ENCODE data around the gene SOHLH1.
A peak's percentile ranks its signal among the peaks of the same experiment; 100 is the strongest.
"Not testable (repeated sequence)": the region's sequence is repeated elsewhere in the genome, so short reads cannot be mapped to it uniquely, and the experiment has no call there.

The SOHLH1 gene

DNA sequence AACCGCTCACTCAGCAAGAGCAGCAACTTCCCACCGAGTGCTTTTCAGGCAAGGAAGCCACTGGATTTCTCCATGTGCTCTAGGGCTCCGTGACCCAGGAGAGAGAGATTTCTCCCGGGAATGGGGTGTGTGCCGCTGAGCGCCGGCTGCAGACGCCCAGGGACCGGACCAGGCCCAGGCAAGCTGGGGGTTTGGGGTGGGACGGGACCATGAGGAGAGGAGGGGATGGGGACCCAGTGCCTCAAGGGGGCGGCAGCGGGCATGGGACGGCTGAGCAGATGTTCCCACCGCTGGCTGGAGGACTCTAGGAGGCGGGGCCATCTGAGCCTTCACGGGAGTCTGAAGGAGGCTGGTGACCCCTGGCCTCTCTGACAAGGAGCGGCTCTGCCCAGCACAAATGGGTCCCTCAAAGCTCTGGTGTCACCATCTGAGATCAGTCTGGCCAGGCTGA lies 27.7 kb downstream of the SOHLH1 start:
- TF ChIP-seq, protein P1, sequence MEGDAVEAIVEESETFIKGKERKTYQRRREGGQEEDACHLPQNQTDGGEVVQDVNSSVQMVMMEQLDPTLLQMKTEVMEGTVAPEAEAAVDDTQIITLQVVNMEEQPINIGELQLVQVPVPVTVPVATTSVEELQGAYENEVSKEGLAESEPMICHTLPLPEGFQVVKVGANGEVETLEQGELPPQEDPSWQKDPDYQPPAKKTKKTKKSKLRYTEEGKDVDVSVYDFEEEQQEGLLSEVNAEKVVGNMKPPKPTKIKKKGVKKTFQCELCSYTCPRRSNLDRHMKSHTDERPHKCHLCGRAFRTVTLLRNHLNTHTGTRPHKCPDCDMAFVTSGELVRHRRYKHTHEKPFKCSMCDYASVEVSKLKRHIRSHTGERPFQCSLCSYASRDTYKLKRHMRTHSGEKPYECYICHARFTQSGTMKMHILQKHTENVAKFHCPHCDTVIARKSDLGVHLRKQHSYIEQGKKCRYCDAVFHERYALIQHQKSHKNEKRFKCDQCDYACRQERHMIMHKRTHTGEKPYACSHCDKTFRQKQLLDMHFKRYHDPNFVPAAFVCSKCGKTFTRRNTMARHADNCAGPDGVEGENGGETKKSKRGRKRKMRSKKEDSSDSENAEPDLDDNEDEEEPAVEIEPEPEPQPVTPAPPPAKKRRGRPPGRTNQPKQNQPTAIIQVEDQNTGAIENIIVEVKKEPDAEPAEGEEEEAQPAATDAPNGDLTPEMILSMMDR (IDR thresholded peaks at IDR 0.05; ENCODE audit: low read depth, low read length, poor library complexity, severe bottlenecking), result peak; percentile 19
- TF ChIP-seq EZH2phosphoT487 (IDR thresholded peaks at IDR 0.05; ENCODE audit: borderline replicate concordance, low read length), result no peak
- Histone ChIP-seq H3K4me1 (ENCODE audit: control insufficient read depth, low read length) (no peaks in the 10 kb centered on the region), H3K9me3 (ENCODE audit: control insufficient read depth, insufficient read depth, low read length) (no peaks in the 10 kb centered on the region), H3K27me3 (ENCODE audit: control insufficient read depth, low read length) (no peaks in the 10 kb centered on the region), H3K4me2 (ENCODE audit: low read length) (no peak overlapping the region), H3K4me3 (ENCODE audit: low read length) (no peak overlapping the region), H4K20me1 (ENCODE audit: control insufficient read depth, insufficient read depth, low read depth, low read length) (no peaks in the 10 kb centered on the region), H3K36me3 (ENCODE audit: control insufficient read depth, low read length) (no peaks in the 10 kb centered on the region), H3K79me2 (ENCODE audit: control insufficient read depth, low read length) (no peaks in the 10 kb centered on the region), H3F3A (ENCODE audit: control insufficient read depth, insufficient read depth) (no peaks in the 10 kb centered on the region), H3K9me2 (replicated peaks; ENCODE audit: control insufficient read depth, low read length) (no peaks in the 10 kb centered on the region), H3K27ac (ENCODE audit: low read depth, low read length) (no peak overlapping the region)

DNA sequence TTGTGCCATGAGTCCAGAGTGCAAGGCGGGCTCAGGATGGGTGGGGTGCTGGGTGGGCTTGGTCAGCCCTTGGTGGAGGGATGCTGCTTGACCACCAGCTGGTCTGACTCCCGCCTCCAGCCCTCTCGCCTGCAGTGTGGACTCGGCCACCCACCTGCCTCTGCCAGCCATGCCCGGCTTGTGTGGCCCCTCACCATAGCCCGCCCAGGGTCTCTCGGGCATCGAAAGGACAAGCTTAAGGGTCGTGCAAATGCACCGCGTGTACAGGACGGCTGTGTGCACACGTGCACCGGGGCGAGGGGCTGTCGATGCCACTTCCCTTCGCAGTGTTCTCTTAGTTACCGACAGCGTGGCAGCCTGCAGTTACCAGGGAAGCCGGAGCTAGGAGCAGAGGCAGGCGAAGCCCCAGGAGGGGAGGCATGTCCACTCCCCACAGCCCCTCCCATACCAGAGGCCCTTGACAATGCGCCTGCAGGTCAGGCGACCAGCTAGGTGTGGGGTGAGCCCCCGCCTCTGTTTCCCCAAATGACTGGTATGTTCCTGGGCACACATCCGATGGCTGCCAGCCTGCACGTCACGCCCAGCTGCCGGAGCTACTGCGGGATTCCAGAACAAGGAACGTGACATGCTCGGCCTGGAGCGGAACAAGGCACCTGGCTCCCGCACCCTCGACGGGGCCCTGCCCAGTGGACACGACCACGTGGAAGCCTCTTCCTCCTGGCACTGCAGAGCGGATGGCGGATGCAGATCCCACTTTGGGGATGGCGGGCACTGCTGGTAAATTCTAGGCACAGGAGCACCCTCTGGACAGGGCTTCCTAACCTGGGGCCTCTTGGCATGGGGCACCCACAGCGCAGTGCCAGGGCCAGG lies 28.3 kb downstream of the SOHLH1 start:
- Histone ChIP-seq H3K27me3 (ENCODE audit: control insufficient read depth, low read length) (no peaks in the 10 kb centered on the region), H3K79me2 (ENCODE audit: control insufficient read depth, low read length) (no peaks in the 10 kb centered on the region), H3K36me3 (ENCODE audit: control insufficient read depth, low read length) (no peaks in the 10 kb centered on the region), H3K4me1 (ENCODE audit: control insufficient read depth, low read length) (no peaks in the 10 kb centered on the region), H3K4me3 (ENCODE audit: low read length) (no peak overlapping the region), H3K9me3 (ENCODE audit: control insufficient read depth, insufficient read depth, low read length) (no peaks in the 10 kb centered on the region), H3F3A (ENCODE audit: control insufficient read depth, insufficient read depth) (no peaks in the 10 kb centered on the region), H4K20me1 (ENCODE audit: control insufficient read depth, insufficient read depth, low read depth, low read length) (no peaks in the 10 kb centered on the region), H3K9me2 (replicated peaks; ENCODE audit: control insufficient read depth, low read length) (no peaks in the 10 kb centered on the region), H3K27ac (ENCODE audit: low read depth, low read length) (no peak overlapping the region), H3K4me2 (ENCODE audit: low read length) (no peak overlapping the region)
- TF ChIP-seq, protein P1 (IDR thresholded peaks at IDR 0.05; ENCODE audit: low read depth, low read length, poor library complexity, severe bottlenecking), result no peak
- no peak for TF ChIP-seq EZH2phosphoT487 (IDR thresholded peaks at IDR 0.05; ENCODE audit: borderline replicate concordance, low read length)

DNA sequence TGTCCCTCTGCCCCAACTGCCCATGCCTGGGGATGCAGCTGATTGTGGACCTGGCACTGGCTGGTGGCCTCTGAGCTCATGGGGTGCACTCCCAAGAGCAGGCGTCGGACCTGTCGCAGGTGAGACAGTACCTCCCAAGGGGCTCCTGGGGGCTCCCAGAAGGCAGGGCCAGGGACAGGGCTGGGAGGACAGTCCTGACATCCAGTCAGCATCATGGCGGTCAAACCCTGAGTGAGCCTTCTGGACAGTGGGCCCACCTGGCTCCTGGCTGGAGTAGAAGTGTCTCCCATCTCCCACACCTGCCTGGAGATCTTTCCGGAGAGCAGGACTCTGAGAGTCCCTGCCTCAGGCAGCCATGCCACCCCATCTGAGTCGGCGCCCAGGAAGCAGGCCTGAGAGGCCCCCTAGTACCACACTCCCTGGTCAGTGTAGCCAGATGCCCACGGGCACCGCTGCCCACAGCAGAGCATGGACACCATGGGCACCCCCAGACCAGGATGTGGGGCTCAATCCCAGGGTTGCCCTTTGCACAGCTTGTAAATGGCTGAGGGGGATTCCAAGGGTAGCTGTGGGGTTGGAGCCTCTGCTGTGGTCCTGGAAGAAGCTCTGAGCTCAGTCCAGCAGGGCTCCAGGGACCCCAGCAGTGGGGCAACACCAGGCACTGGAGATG lies 29.5 kb downstream of the SOHLH1 start:
- Histone ChIP-seq H3F3A (ENCODE audit: control insufficient read depth, insufficient read depth) (no peaks in the 10 kb centered on the region), H3K27me3 (ENCODE audit: control insufficient read depth, low read length) (no peaks in the 10 kb centered on the region), H3K79me2 (ENCODE audit: control insufficient read depth, low read length) (no peaks in the 10 kb centered on the region), H3K4me1 (ENCODE audit: control insufficient read depth, low read length) (no peaks in the 10 kb centered on the region), H3K4me3 (ENCODE audit: low read length) (no peak overlapping the region), H3K27ac (ENCODE audit: low read depth, low read length) (no peak overlapping the region), H4K20me1 (ENCODE audit: control insufficient read depth, insufficient read depth, low read depth, low read length) (no peaks in the 10 kb centered on the region), H3K9me3 (ENCODE audit: control insufficient read depth, insufficient read depth, low read length) (no peaks in the 10 kb centered on the region), H3K9me2 (replicated peaks; ENCODE audit: control insufficient read depth, low read length) (no peaks in the 10 kb centered on the region), H3K4me2 (ENCODE audit: low read length) (no peak overlapping the region), H3K36me3 (ENCODE audit: control insufficient read depth, low read length) (no peaks in the 10 kb centered on the region)
- TF ChIP-seq, protein P1 (IDR thresholded peaks at IDR 0.05; ENCODE audit: low read depth, low read length, poor library complexity, severe bottlenecking), result no peak
- no peak for TF ChIP-seq EZH2phosphoT487 (IDR thresholded peaks at IDR 0.05; ENCODE audit: borderline replicate concordance, low read length)

DNA sequence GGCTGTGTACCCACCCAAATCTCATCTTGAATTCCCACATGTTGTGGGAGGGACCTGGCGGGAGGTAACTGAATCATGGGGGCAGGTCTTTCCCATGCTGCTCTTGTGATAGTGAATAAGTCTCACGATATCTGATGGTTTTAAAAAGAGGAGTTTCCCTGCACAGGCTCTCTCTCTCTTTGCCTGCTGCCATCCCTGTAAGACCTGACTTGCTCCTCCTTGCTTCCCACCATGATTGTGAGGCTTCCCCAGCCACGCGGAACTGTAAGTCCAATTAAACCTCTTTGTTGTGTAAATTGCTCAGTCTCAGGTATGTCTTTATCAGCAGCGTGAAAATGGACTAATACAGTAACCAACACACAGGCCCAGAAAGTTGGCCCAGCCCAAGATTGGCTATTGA lies 30.3 kb downstream of the SOHLH1 start:
- H3K4me2 ChIP-seq (ENCODE audit: low read length); H3K27me3 ChIP-seq (ENCODE audit: control insufficient read depth, low read length): not testable (repeated sequence)

More for the DNA sequence above, 30.3 kb downstream of the SOHLH1 start:
- H3K4me3 ChIP-seq (ENCODE audit: low read length); H3F3A ChIP-seq (ENCODE audit: control insufficient read depth, insufficient read depth); H3K9me3 ChIP-seq (ENCODE audit: control insufficient read depth, insufficient read depth, low read length); H3K36me3 ChIP-seq (ENCODE audit: control insufficient read depth, low read length); H3K79me2 ChIP-seq (ENCODE audit: control insufficient read depth, low read length); H3K9me2 ChIP-seq (replicated peaks; ENCODE audit: control insufficient read depth, low read length); H4K20me1 ChIP-seq (ENCODE audit: control insufficient read depth, insufficient read depth, low read depth, low read length); H3K27ac ChIP-seq (ENCODE audit: low read depth, low read length); H3K4me1 ChIP-seq (ENCODE audit: control insufficient read depth, low read length): not testable (repeated sequence)

All from DOHH2 (cell line).